GM19372 (cell line): ENCODE results near the gene WDR17.
"Not testable (repeated sequence)": the region's sequence is repeated elsewhere in the genome, so short reads cannot be mapped to it uniquely, and the experiment has no call there.

Experiments
- ATAC-seq: cut with Tn5 transposase; IDR thresholded peaks from one replicate; pipeline ENCODE4 v1.9.1; 2021; ENCODE audit warnings: mild to moderate bottlenecking, low read depth, moderate library complexity; ENCODE audit not compliant: unreplicated experiment

WDR17 gene

GRCh38 chr4:176188654-176189053, 123.0 kb downstream of the WDR17 start:
- no peak for ATAC-seq

- no peak for ATAC-seq
These were observed 124.5 kb downstream of the WDR17 start for GRCh38 chr4:176189891-176190795.

- no peak for ATAC-seq
These were observed 126.3 kb downstream of the WDR17 start for GRCh38 chr4:176191974-176192373.

- ATAC-seq: no peak
These were observed 127.5 kb downstream of the WDR17 start for GRCh38 chr4:176193126-176193525.

- no peak for ATAC-seq
These were observed 128.3 kb downstream of the WDR17 start for GRCh38 chr4:176193938-176194337.

- ATAC-seq: peak; percentile 98
These were observed 129.7 kb downstream of the WDR17 start, which contains the start of gene SPATA4 for GRCh38 chr4:176195184-176195978. TSS of gene SPATA4 (minus strand) at chr4:176195585. CDS start at chr4:176195562, 23 bp downstream.

- no peak for ATAC-seq
These were observed 132.8 kb downstream of the WDR17 start for GRCh38 chr4:176198316-176198903.

- no peak for ATAC-seq
These were observed 139.7 kb downstream of the WDR17 start for GRCh38 chr4:176205299-176205698.

GRCh38 chr4:176207839-176208238, 142.2 kb downstream of the WDR17 start:
- ATAC-seq: no peak

GRCh38 chr4:176209535-176209934, 143.9 kb downstream of the WDR17 start:
- no peak for ATAC-seq

- no peak for ATAC-seq
These were observed 144.5 kb downstream of the WDR17 start for GRCh38 chr4:176210101-176210500.

- ATAC-seq: no peak
These were observed 145.1 kb downstream of the WDR17 start for GRCh38 chr4:176210579-176211296.

GRCh38 chr4:176212351-176212750, 146.7 kb downstream of the WDR17 start:
- ATAC-seq: not testable (repeated sequence)

- no peak for ATAC-seq
These were observed 151.9 kb downstream of the WDR17 start for GRCh38 chr4:176217510-176217909.

GRCh38 chr4:176222149-176222548, 156.5 kb downstream of the WDR17 start:
- ATAC-seq: no peak

GRCh38 chr4:176223561-176223960, 157.9 kb downstream of the WDR17 start:
- no peak for ATAC-seq

- no peak for ATAC-seq
These were observed 161.1 kb downstream of the WDR17 start for GRCh38 chr4:176226736-176227135.

GRCh38 chr4:176229645-176230044, 164.0 kb downstream of the WDR17 start:
- no peak for ATAC-seq
